HG02588 (cell line): ENCODE results near the gene MAL.

ENCODE experiments used
- ATAC-seq: cut with Tn5 transposase; IDR thresholded peaks from one replicate; pipeline ENCODE4 v1.9.1; 2021; ENCODE audit warnings: mild to moderate bottlenecking, moderate library complexity; ENCODE audit not compliant: unreplicated experiment

MAL gene

DNA sequence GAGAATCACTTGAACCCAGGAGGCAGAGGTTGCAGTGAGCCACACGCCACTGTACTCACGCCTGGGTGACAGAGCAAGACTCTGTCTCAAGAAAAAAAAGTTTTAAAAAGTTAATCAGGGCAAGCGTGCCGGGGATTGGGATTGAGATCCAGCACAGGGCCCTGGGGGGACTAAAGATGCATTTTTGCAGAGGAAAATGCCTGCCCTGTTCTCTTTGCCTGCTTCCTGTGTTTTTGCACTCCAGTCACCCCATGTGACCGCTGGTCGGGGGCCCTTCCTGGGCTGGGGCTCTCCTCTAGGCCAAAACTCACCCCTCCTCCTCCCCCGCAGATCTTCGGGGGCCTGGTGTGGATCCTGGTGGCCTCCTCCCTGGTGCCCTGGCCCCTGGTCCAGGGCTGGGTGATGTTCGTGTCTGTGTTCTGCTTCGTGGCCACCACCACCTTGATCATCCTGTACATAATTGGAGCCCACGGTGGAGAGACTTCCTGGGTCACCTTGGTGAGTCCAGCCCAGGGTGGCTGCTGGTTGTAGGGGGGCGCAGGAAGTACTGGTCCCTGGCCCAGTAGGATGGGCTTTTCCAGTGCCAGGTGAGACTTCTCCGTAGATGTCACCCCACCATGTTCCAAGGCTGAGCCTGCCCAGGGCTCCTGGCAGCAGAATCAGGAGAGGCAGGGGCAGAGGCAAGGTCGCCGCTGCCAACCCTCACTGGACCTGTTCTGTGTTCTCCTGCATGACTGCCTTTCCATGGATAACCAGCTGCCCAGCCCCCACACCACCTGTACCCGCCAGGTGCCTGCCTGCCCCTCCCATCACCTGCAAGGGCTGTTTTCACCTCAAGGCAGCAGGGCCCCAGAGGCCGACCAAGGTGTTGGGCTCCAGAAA, 22.4 kb downstream of the MAL start:
- ATAC-seq: no peak

DNA sequence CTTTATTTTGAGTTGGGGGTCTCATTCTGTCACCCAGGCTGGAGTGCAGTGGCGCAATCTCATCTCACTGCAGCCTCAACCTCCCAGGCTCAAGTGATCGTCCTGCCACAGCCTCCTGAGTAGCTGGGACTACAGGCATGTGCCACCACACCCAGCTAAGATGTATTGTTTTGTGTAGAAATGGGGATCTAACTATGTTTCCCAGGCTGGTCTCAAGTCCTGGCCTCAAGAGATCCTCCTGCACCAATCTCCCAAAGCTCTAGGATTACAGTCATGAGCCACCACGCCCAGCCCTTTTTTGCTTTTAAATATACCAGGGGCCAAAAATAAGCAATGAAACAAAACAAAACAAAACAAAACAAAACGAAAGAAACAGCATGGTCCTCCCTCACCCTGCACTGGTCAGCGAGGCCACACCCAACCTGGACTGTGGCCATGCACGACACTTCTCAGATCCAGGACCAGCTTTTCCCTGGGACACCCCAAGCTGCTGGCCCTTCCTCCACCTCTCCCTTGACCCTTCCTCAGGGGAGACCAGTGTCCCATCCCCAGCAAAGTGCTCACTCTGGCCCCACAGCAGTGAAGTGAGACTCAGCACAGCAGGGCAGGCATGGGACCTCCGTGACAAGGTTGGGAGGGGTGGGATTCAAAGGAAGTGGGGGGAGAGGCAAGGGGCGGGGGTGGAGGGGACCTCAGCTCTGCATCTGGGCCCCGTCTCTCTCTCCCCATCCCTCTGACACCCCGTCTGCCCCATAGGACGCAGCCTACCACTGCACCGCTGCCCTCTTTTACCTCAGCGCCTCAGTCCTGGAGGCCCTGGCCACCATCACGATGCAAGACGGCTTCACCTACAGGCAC, 23.5 kb downstream of the MAL start:
- ATAC-seq: no peak

GRCh38 chr2:95049683-95049955, 24.1 kb downstream of the MAL start:
- no peak for ATAC-seq

DNA sequence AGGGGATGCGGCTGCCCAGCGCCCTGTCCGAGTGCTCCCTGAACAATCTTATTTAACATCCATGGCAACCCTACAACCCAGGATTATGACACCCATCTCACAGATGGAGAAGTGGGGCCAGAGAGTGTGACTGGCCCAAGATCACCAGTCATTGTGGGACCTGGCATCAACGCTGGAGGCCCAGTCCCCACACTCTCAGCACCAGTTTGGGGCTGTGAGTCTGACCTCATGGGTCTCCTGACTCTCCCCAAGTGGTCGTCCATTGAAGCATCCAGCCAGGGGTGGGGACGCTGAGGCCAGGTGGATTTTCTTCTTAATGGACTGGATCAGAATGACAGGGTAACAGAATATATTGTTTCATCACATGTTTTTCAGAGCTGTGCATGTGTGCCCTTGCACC, 24.5 kb downstream of the MAL start:
- no peak for ATAC-seq

DNA sequence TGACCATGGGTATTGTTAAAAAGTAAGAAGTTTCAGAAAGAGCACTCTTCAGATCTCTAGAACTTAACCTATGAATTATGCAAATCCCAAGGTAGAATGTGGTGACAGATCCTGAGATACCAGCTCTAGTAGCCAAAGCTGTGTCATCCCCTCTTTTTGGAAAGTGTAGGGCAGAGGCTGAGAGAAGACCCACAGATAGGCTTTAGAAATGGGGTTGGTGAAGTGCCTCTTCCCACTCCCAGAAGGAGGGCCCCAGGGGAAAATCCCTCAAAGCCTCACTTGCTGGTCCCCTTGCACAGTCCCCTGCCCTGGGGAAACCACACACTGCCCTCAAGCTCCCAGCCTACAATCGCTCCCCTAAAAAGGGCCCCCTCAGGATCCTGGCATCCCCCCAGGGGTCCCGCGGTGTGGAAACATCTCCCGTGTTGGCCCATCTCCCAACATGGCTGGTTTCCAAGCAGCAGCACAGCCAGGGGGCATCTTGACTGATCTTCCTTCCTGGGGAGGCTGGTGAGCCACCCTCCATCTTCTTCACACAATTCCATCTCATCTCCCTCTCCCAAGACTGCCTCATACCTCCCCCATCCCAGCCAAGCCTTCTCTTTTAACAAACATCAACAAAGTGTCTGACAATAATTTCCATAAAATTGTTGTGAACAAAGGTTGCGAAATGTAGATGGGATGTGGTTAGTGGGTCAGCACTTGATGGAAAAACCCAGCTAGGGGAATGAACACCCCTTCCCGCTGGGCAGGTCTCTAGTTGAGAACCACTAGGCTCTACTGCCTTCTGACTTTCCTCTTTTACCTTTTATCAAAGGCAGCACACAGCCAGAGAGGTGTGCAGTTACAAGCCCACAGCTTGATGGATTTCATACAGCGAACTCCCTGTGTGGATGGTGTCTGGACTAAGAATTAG, 25.1 kb downstream of the MAL start:
- no peak for ATAC-seq

GRCh38 chr2:95051626-95052025, 26.1 kb downstream of the MAL start:
- no peak for ATAC-seq

- no peak for ATAC-seq
These were observed 26.8 kb downstream of the MAL start for GRCh38 chr2:95052307-95052706.

DNA sequence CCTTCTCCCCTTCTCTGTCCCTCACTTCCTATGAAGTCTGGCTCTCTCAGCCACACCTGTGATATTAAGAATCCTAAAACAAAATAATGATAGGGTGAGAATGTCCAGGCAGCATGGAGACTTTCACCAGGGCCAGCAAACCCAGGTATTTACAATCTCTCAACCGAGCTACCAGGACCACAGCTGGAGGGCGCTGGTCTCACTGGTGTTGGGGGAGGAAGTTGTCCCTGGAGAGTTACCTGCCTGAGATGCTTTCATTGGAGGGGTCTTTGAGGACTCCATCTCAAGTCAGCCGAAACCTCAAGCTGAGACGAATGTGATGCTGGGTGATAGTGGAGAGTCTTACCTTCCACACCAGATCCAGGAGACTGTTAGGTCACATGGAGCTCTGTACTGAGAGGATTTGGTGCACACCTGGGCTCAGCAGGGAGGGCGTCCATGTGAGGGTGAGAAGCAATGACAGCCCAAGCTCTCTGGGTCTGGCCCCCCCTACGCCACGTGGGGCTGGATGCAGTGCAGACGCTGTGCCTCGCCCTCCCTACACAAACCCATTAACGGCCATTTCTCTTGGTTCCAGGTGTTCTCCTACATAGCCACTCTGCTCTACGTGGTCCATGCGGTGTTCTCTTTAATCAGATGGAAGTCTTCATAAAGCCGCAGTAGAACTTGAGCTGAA, 27.4 kb downstream of the MAL start:
- no peak for ATAC-seq

DNA sequence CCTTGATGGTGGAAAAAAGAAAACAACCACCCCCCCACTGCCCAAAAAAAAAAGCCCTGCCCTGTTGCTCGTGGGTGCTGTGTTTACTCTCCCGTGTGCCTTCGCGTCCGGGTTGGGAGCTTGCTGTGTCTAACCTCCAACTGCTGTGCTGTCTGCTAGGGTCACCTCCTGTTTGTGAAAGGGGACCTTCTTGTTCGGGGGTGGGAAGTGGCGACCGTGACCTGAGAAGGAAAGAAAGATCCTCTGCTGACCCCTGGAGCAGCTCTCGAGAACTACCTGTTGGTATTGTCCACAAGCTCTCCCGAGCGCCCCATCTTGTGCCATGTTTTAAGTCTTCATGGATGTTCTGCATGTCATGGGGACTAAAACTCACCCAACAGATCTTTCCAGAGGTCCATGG, 28.0 kb downstream of the MAL start:
- ATAC-seq: no peak

DNA sequence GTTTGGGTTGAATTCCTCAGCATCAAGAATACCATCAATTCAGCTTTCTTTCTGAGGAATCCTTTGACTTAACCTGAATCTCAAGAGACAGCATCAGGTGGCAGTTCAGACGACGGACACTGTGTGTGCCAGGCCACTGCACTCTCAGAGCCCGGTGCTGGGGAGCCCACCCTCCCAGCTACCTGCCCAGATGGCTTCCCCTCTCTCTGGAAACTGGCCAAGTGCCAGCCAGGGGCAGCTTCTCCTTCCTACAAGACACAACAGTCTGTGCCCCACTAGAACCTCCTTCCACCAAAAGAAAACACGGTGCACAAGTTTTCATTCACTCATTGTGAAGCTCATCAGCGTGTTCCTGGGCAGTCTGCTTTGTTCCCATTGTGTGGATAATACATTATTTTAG, 28.5 kb downstream of the MAL start:
- no peak for ATAC-seq

- ATAC-seq: no peak
These were observed 29.8 kb downstream of the MAL start for GRCh38 chr2:95055262-95055661.

DNA sequence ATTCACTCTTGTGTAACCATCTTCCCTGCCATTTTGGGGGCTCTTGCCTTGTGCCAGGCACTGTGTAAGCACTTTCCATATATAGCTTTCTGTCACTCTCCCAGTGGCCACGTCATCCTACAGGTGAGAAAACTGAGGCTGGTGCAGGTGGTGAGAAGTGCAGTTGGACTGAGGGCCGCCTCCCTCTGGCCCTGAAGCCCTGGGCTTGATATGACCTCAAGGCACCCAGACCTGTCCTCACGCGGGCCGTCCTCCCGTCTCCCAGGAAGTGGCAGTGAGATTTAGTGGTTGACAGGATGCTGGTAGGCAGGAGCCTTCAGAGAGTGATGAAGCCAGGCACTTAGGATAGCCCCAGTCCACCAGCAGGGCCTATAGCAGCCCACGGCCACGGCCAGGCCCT, 30.5 kb downstream of the MAL start:
- ATAC-seq: no peak

GRCh38 chr2:95056461-95057459, 31.3 kb downstream of the MAL start:
- no peak for ATAC-seq

GRCh38 chr2:95057535-95058370, 32.2 kb downstream of the MAL start:
- ATAC-seq: no peak

GRCh38 chr2:95058466-95058988, 33.0 kb downstream of the MAL start:
- no peak for ATAC-seq

DNA sequence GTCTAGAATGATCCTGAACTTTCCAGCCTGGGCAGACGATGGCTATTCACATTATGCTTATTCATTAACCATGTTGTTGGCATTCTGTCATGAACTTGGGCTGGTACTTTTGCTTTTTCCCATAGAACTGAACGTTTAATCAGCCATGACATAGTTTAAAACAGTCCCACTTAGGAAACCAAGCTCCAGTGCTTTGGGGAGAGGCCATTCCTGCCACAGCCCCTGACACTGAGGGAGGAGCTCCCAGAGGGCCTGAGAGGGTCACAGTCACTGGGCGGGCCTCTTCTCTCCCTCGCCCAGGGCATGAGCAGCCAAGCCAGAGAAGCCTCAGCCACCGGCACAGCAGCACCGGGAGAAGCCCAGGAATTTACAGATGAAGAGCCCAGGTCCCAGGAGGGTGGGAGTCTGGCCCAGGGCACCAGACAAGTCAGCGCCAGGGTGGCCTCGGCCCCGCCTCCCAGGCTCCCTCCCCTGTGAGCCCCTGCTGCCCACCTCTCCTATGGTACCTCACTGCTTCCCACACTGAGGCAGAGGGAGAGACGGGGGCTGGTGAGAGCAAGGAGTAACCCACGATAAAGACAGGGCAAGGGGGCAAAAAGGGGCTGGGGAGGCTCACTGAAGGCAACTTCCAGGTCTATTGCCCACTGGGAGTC, 33.6 kb downstream of the MAL start:
- ATAC-seq: no peak

- ATAC-seq: no peak
These were observed 34.3 kb downstream of the MAL start for GRCh38 chr2:95059656-95060370.
